ENCODE results near the gene PAM16. TPM values are rescaled to one million over a fixed set of nuclear protein-coding genes. Genes with fewer than 3 reads are reported as not detected.
A peak's percentile ranks its signal among the peaks of the same experiment; 100 is the strongest.

PAM16 gene
- total and polyA plus RNA-seq, 9 of the 15 experiments (the other 6 are each of a cell fraction or from before 2014, with no cell fraction given) = 38.7 to 273 (median 79.3) TPM

DNA sequence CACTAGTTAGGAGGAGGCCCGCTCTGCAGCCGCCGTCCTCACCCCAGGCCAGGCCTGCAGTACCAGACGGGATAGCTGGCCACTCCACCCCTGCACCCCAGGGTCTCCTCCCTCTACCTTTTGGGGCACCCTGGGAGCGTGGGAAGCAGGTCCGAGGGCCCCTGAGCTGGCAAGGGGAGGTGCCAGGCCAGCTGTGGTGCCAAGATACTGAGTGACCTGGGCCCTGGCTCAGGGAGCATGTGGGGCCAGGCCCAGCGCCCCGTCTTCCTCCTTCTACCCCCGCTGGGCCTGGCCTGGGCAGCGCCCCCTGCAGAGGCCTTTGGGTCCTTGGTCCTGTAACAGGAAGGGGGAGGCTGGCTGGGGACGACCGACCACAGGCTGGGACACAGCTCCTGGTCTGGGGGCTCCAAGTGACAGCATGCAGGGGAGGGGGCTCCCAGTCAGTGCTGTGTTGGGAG, 13.0 kb downstream of the PAM16 start:
- intact Hi-C loops (cut with micrococcal nuclease) = no loop called here
- POLR2A ChIA-PET = interaction anchor here (0.5 to 0.6 kb wide), 3 partner anchors 32 to 1307 kb away, joined by 3 read pairs; no protein-coding TSS in a partner anchor
- peaks cover 0 to 57% of the 10 kb centered on the region in 2 experiments; a peak in 2 of 5 replicates for H3K4me1 ChIP-seq (replicated peaks in 1 of 2; ENCODE audit: control insufficient read depth in 2 of 2, insufficient read depth in 2 of 2, low read length in 2 of 2)
- H3K79me2 ChIP-seq (ENCODE audit: control insufficient read depth, insufficient read depth, low read length) = peaks cover 20% of the 10 kb centered on the region
- no peak for TF ChIP-seq NFATC3 (IDR thresholded peaks at IDR 0.05)
- TF ChIP-seq POLR2G (IDR thresholded peaks at IDR 0.05; ENCODE audit: low read depth, low read length) = peak; percentile 55
- TF ChIP-seq RBFOX2 (IDR thresholded peaks at IDR 0.05; ENCODE audit: low read depth, low read length) = peak; percentile 35; the same call in 1 of the 2 replicates
- TF ChIP-seq TRIM28 (IDR thresholded peaks at IDR 0.05) = no peak
- peak; percentile 66 for TF ChIP-seq CTCFL (IDR thresholded peaks at IDR 0.05; ENCODE audit: borderline replicate concordance, insufficient read depth, low read depth, low read length, poor library complexity, severe bottlenecking)
- TF ChIP-seq, protein P1, sequence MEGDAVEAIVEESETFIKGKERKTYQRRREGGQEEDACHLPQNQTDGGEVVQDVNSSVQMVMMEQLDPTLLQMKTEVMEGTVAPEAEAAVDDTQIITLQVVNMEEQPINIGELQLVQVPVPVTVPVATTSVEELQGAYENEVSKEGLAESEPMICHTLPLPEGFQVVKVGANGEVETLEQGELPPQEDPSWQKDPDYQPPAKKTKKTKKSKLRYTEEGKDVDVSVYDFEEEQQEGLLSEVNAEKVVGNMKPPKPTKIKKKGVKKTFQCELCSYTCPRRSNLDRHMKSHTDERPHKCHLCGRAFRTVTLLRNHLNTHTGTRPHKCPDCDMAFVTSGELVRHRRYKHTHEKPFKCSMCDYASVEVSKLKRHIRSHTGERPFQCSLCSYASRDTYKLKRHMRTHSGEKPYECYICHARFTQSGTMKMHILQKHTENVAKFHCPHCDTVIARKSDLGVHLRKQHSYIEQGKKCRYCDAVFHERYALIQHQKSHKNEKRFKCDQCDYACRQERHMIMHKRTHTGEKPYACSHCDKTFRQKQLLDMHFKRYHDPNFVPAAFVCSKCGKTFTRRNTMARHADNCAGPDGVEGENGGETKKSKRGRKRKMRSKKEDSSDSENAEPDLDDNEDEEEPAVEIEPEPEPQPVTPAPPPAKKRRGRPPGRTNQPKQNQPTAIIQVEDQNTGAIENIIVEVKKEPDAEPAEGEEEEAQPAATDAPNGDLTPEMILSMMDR (IDR thresholded peaks at IDR 0.05 in 2 of 3, conservative IDR thresholded peaks at IDR 0.05 in 1 of 3; ENCODE audit: insufficient read depth in 2 of 3, low read depth in 1 of 3, low read length in 3 of 3) = 0 out of 6 replicates have a peak, but pooled peaks of 1 of the 3 experiments have one; percentile 7
- 0 out of 2 replicates have a peak, but pooled peaks have one; percentile 19 for TF ChIP-seq POLR2AphosphoS5 (IDR thresholded peaks at IDR 0.05; ENCODE audit: control insufficient read depth, insufficient read depth, low read depth, low read length)
- no peak for TF ChIP-seq ZNF133 (CRISPR knock-in tag; IDR thresholded peaks at IDR 0.05)
- no peak for TF ChIP-seq TCF3 (CRISPR knock-in tag; IDR thresholded peaks at IDR 0.05)
- no peak overlapping the region for H3K4me3 ChIP-seq
- no peak overlapping the region for H2AFZ ChIP-seq (ENCODE audit: low read depth, low read length)
- H3K9me1 ChIP-seq (ENCODE audit: control insufficient read depth, insufficient read depth, low read length) = no peaks in the 10 kb centered on the region
- H3K9ac ChIP-seq (ENCODE audit: insufficient read depth in 1 of 2, low read depth in 2 of 2, low read length in 2 of 2) = peak overlapping the region in 1 of 2 experiments; percentile 43; a peak in 1 of 4 replicates
- peaks cover 66% of the 10 kb centered on the region; the same call in 2 of the 3 replicates for H3K36me3 ChIP-seq (ENCODE audit: control insufficient read depth, insufficient read depth, low read length)
- no peaks in the 10 kb centered on the region; the same call in 1 of the 2 replicates for H4K20me1 ChIP-seq (replicated peaks; ENCODE audit: control insufficient read depth, insufficient read depth, low read length)
- FAIRE-seq = no peak
- H3K27ac ChIP-seq (ENCODE audit: extremely low read depth, low read depth, low read length) = no peak overlapping the region
- no peaks in the 10 kb centered on the region for H3K27me3 ChIP-seq (ENCODE audit: control insufficient read depth in 2 of 2, insufficient read depth in 2 of 2, low read length in 2 of 2)
- DNase-seq (ENCODE audit: extremely low read depth in 1 of 4, low spot score in 3 of 4) = no peak
- in situ Hi-C loops (cut with MboI) = no loop called here
- CTCF ChIA-PET (ENCODE audit: low intra/inter-chr PET ratio) = no interaction called here
- H3K4me2 ChIP-seq (ENCODE audit: insufficient read depth, low read length) = no peak overlapping the region
- ATAC-seq = peak; percentile 70
- BruUV-seq (replicated peaks) = no TSS peak
- no peaks in the 10 kb centered on the region for H3K9me3 ChIP-seq (replicated peaks; ENCODE audit: control insufficient read depth, insufficient read depth, low read depth, low read length)
- 83% methylated on average over 10 of the region's 12 CpGs for WGBS (ENCODE audit: insufficient coverage, low coverage, missing lambda C conversion rate)

Data from K562 (cell line).